Activated CD8-positive, alpha-beta memory T cell treated with anti-CD3 and anti-CD28 coated beads, Interleukin-2, amount 50 U/mL, for 1 hour (primary cell): ENCODE data around the gene VCP.

Experiments used
- DNase-seq: peaks from one replicate; pipeline ENCODE4 v3.0.0-alpha.2; 2020; ENCODE audit errors: extremely low read depth

The VCP gene

DNA sequence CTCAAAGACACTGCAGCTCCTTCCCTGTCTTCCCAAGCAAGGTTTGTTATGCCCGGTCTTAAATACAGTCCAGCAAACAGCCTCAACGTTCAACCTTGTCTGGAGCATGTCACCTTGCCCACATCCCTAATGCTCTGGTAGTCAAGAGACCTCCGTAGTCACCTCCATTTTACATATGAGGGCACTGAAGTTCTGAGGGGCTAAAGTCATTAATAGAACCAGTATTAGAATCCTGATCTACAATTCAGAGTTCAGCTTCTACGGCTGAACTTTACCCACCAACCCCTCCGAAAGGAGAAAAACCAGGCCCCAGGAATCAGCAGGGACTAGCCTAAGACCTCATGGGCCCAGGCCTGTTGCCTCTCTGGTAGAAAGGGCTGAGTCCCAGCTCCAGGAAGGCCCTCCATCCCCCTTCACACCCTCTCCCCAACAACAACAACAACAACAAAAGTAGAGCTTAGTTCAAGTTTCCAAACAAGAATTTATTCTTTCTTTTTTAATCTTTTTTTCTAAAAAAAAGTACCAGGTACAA lies 31.3 kb upstream of the VCP start:
- no peak for DNase-seq

- DNase-seq: peak; percentile 88
Observed at GRCh38 chr9:35102769-35103659, 30.6 kb upstream of the VCP start, which contains the start of gene STOML2. TSS of gene STOML2 (minus strand) at chr9:35103131. CDS start at chr9:35103094, 37 bp downstream.

- no peak for DNase-seq
Observed at GRCh38 chr9:35102465-35102768, 30.0 kb upstream of the VCP start.

DNA sequence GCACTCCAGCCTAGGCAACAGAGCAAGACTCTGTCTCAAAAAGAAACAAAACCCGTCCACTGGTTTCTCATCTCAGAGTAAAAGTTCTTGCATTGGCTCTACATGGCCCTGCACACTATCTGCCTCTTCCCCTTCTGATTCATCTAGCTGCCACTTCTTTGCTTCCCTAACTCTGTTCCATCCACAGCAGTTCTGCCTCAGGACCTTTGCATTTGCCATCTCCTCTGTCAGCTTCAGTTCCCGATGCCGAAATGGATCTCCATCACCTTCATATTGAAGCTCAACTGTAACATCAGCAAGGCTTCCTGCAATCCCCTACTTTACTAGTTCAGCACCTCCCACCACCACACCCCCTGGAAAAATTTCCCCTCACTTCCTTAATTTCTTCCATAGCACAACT lies 25.1 kb upstream of the VCP start:
- DNase-seq: no peak

GRCh38 chr9:35096035-35096849 lies 23.8 kb upstream of the VCP start, which contains the start of gene PIGO:
TSS of gene PIGO (minus strand) at chr9:35096591. CDS start at chr9:35095565, 1,026 bp downstream.
- peak; percentile 73 for DNase-seq

DNA sequence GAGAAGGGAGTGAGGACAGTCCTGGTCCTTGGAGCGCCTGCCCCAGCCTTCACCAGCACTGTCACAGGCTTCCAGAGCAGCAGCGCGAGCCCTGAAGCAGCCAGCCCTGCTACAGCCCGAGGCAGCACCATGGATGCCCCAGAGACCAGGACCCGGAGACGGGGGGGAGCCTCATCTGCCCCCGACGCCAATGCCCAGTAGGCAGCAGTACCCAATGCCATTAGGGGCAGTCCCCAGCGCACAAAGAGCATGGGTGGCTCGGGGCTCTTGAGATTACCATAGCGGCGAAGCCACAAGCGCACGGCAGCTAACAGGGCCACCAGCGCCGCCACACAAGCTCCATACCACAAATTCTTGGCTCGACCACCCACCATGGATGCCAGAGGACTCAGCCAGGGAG lies 19.1 kb upstream of the VCP start:
- no peak for DNase-seq

DNA sequence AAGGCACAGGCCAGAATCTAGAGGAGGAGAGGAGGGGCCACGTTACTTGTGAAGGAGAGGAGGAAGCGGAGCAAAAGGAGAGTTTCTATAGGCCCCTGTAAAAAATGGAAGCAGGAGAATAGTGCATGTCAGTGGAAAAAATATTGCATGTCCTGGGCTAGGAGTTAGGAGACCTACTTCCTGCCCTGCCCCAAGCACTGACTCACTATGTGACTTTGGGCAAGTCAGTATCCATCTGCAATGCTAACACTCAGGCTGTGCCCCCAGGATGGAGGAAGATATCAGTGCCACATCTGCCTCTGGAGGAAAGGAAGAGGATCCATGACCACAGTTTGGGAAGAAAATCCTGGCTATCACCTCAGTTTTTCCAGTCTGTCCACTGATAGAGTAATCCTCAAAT lies 17.0 kb upstream of the VCP start:
- DNase-seq: no peak

DNA sequence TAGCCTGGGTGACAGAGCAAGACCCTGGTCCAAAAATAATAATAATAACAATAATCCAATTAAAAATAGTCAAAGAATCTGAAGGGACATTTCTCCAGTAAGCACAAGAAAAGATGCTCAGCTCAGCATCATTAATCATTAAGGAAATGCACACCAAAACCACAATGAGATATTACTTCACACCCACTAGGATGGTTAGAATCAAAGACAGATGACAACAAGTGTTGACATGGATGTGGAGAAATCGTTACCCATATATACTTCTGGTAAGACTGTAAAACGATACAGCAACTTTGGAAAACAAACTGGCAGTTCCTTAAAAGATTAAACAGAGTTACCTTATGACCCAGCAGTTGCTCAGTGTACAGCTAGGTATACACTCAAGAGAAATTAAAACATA lies 12.7 kb upstream of the VCP start:
- no peak for DNase-seq

DNA sequence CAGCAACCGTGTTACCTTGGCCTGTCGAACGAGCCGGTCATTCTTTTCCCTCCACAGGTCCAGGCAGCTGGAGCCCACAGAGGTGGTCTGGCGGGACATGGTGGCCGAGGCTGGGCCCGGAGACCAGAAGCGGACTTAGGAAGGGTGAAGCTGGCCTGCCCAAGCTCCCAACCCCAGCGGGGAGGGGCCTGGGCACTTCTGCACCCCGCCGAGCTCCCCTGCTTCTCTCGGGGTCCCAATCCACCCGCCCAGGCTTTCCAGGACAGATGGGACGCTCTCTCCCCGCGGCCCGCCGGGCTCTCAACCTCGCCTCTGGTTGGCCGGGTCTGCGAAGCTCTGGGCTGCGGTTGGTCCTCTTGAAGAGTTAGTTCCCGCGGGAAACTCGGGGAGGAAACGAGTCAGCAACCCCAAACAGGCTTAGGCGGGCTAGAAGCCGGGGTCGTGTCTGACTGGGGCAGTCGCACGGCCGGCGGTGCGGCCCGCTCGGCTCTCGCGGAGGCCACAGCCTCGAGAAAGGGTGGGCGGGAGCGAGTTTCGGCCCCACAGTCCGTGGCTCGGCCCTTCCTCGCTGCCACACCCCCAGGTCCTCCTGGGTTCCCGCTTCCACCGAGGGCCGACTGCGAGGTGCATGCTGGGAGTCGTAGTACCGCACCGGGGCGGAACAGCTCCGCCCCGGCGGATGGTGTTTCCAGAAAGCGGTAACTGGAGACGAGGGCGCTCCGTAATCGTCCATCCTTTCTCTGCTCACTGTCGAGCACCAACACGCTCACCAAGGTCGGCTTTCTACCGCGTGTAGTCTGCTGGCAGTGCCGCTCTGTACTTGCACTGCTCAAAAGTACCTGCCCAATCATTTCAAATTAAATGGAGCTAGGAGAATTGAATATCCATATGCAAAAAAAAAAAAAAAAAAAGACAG lies 7.3 kb upstream of the VCP start, which contains the start of gene FANCG:
TSS of gene FANCG (minus strand) at position 517 of the 916 bp plus-strand sequence. CDS start at position 99, 418 bp downstream.
- peak; percentile 31 for DNase-seq

DNA sequence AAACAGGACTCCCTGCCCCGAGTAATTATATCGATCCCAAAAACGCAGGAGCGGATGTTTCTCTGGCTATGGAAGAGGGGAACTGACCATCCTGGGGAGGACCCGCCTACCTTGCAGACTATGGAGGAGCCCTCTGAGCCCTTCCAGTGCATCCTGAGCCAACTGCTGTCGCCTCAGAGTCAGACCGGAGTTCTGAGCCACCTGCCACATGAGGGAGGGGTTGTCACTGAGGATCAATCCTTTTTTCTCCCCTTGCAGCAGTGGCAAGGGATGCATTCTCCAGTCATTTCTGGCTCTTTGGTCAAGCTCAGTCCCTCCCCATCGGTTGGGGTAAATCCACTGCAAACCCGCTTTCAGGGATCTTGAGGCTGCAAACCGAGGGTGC lies 6.6 kb upstream of the VCP start:
- DNase-seq: no peak

GRCh38 chr9:35078066-35078465 lies 5.6 kb upstream of the VCP start:
- no peak for DNase-seq

GRCh38 chr9:35076848-35077247 lies 4.4 kb upstream of the VCP start:
- no peak for DNase-seq

DNA sequence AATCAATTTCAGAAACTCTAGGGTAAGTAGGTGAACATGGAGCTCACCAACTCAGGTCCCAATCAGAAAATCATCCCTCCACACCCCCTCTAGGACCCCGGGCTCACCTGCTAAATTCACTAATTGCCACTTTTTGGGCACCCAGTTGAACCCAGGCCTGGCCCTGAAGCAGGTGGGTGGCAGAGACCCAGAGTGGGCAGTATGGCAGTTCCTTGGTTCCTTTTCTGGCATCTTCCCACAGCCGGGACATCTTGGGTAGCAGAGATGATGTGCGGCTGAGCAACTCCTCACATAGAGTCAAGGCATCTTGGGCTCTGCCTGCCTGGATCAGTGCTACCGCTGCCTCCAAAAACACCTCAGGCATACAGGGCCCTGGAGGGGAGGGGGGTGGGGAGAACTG lies 2.9 kb upstream of the VCP start:
- no peak for DNase-seq

DNA sequence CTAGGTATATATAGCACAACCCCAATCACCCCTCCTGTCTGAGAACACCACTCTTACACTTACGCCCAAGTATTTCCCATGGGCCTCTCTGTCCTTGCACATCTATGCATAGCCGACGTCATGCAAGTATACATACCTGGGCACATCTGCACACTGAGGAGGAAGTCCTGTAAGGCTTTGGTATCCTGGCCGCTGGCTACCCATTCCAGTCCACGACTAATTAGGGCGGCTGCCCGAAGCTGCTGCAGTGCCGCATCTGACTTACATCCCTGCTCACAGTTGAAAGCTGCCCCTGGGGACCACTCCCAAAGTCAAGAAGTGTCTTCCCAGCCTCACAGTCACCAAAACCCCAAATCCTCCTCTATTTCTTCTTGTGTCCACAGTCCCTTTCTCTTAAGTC lies 2.4 kb upstream of the VCP start:
- no peak for DNase-seq

- DNase-seq: no peak
Observed at GRCh38 chr9:35074141-35074540, 1.7 kb upstream of the VCP start.

DNA sequence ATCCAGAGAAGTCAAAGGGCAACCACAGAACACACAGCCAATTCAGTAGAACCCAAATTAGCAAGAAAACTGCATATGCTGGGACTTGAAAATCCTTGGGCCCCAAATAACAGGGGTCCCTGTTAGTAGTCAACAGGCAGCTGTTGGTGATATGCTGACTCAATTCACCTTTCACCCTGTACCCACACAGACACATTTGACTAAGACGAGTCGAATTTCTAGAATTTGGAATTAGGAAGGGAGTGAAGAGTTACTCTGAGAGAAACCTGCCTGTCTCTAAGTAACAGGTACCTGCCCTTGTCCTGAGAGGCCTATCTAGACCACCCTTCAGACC lies 821 bp upstream of the VCP start:
- no peak for DNase-seq

- DNase-seq: peak; percentile 31
Observed at GRCh38 chr9:35071814-35072460, 488 bp downstream of the VCP start.

- no peak for DNase-seq
Observed at GRCh38 chr9:35070823-35071813, 1.3 kb downstream of the VCP start.

- no peak for DNase-seq
Observed at GRCh38 chr9:35069020-35069419, 3.4 kb downstream of the VCP start.

DNA sequence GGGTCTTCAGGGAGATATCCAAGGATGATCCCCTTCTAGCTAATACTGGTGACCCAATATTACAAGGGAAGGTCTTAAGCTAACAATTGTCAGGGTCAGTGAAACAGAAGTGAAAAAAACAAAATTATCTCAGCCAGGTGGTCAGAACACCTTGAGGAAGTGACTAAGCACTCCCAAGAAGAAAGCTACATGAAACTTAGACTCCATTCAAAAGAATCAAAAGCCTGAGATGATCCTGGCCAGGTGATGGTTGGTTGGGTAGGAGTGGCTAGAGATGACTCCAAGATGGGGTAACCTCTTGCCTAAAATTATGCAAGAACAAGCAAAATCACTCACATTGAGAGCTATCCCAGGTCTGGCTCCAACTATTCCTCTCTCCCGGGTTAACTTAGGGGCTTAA lies 5.4 kb downstream of the VCP start:
- no peak for DNase-seq
